Measurements from ENCODE around the gene CACNA1H. TPM values are rescaled to one million over a fixed set of nuclear protein-coding genes. Genes with fewer than 3 reads are reported as not detected.

CACNA1H gene
- total and polyA plus RNA-seq, 9 of the 15 experiments (the other 6 are each of a cell fraction or from before 2014, with no cell fraction given), result 0.10 to 0.18 TPM; not detected in 7

DNA sequence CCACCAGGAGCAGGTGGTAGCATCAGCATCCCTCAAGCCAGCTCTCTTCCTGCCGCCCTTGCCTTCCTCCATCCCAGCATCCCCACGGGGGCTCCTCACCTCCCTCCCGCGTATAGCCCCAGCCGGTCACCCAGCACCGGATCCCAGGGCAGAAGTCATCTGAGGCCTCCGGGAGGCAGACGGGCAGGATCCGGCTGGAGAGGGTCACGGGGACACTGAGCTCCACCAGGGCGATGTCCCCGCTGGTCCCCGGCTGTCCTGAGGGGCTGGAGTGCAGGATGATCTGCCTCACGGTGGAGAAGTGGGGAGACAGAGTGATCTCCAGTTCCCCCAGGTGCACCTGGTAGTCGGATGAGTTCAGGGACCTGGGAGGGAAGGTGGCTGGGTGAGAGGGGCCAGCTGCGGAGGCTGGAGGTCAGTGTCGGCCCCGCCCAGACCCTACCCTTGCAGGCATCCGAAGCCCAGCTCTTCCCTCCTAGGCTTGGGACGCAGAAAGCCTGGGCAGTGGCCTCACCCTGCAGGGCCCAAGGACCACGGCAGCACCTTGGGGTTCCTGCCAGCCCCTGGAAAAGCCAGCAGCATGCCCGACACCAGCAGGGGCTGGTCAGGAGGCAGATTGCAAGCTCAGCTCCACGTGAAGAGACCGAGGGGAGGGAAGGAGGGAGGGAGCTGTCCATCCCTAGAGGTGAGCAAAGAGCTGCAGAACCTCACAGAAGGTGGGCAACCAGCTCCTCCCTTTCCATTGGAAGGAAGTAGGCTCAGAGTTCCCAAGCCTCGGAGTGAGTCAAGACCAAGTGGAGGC is 69.8 kb downstream of the CACNA1H start:
- Histone ChIP-seq H3K27ac (ENCODE audit: extremely low read depth, low read depth, low read length) (no peak overlapping the region), H2AFZ (ENCODE audit: low read depth, low read length) (no peak overlapping the region), H4K20me1 (replicated peaks; ENCODE audit: control insufficient read depth, insufficient read depth, low read length) (peaks cover 17% of the 10 kb centered on the region), H3K9ac (ENCODE audit: insufficient read depth in 1 of 2, low read depth in 2 of 2, low read length in 2 of 2) (no peak overlapping the region), H3K4me3 (no peak overlapping the region), H3K36me3 (ENCODE audit: control insufficient read depth, insufficient read depth, low read length) (no peaks in the 10 kb centered on the region), H3K9me1 (ENCODE audit: control insufficient read depth, insufficient read depth, low read length) (no peaks in the 10 kb centered on the region), H3K4me1 (replicated peaks in 1 of 2; ENCODE audit: control insufficient read depth in 2 of 2, insufficient read depth in 2 of 2, low read length in 2 of 2) (peaks cover 0 to 56% of the 10 kb centered on the region in 2 experiments; a peak in 2 of 5 replicates), H3K4me2 (ENCODE audit: insufficient read depth, low read length) (no peak overlapping the region), H3K9me3 (replicated peaks; ENCODE audit: control insufficient read depth, insufficient read depth, low read depth, low read length) (no peaks in the 10 kb centered on the region), H3K79me2 (ENCODE audit: control insufficient read depth, insufficient read depth, low read length) (no peaks in the 10 kb centered on the region), H3K27me3 (ENCODE audit: control insufficient read depth in 2 of 2, insufficient read depth in 2 of 2, low read length in 2 of 2) (peaks cover 47 to 75% of the 10 kb centered on the region in 2 experiments)
- TF ChIP-seq EZH2 (IDR thresholded peaks at IDR 0.05; ENCODE audit: borderline replicate concordance, low read depth, low read length), result peak; percentile 82; the same call in 1 of the 2 replicates
- TF ChIP-seq YY1 (IDR thresholded peaks at IDR 0.05; ENCODE audit: borderline replicate concordance in 1 of 3, control insufficient read depth in 1 of 3, extremely low read depth in 1 of 3, insufficient read depth in 3 of 3, insufficient read length in 1 of 3, insufficient replicate concordance in 2 of 3, low read depth in 1 of 3, low read length in 2 of 3), result no peak
- TF ChIP-seq ZC3H11A (IDR thresholded peaks at IDR 0.05; ENCODE audit: low read depth, low read length), result no peak
- ChIA-PET CTCF (ENCODE audit: low intra/inter-chr PET ratio) (no interaction called here), POLR2A (interaction anchor here (1.0 kb wide), 1 partner anchor 22 kb away, joined by 5 read pairs; no protein-coding TSS in a partner anchor)
- no TSS peak for BruUV-seq (replicated peaks)
- DNase-seq (ENCODE audit: extremely low read depth in 1 of 4, low spot score in 3 of 4) (no peak), FAIRE-seq (no peak), ATAC-seq (no peak)
- WGBS (ENCODE audit: insufficient coverage, low coverage, missing lambda C conversion rate), result 5% methylated on average over 25 of the region's 25 CpGs
- intact Hi-C loops (cut with micrococcal nuclease) (no loop called here), in situ Hi-C loops (cut with MboI) (no loop called here)

Data from K562 (cell line).